Measurements from ENCODE around the gene APRT. TPM values are rescaled to one million over a fixed set of nuclear protein-coding genes. Genes with fewer than 3 reads are reported as not detected.

APRT gene
- total and polyA plus RNA-seq, 9 of the 15 experiments (the other 6 are each of a cell fraction or from before 2014, with no cell fraction given) = 41.7 to 409 (median 146) TPM

GRCh38 chr16:88810166-88810911 is 1.4 kb downstream of the APRT start (continued):
- TF ChIP-seq, protein P1, sequence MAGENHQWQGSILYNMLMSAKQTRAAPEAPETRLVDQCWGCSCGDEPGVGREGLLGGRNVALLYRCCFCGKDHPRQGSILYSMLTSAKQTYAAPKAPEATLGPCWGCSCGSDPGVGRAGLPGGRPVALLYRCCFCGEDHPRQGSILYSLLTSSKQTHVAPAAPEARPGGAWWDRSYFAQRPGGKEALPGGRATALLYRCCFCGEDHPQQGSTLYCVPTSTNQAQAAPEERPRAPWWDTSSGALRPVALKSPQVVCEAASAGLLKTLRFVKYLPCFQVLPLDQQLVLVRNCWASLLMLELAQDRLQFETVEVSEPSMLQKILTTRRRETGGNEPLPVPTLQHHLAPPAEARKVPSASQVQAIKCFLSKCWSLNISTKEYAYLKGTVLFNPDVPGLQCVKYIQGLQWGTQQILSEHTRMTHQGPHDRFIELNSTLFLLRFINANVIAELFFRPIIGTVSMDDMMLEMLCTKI (IDR thresholded peaks at IDR 0.05; ENCODE audit: partially characterized antibody) = no peak
- TF ChIP-seq PKNOX1 (IDR thresholded peaks at IDR 0.05) (peak; percentile 83), ZNF57 (CRISPR knock-in tag; IDR thresholded peaks at IDR 0.05) (no peak), MTA1 (IDR thresholded peaks at IDR 0.05; ENCODE audit: borderline replicate concordance) (no peak), TARDBP (IDR thresholded peaks at IDR 0.05) (no peak), SNRNP70 (optimal IDR thresholded peaks at IDR 0.05; ENCODE audit: low read depth, low read length) (no peak), GTF2E2 (tag; IDR thresholded peaks at IDR 0.05) (no peak), ZKSCAN8 (CRISPR knock-in tag; IDR thresholded peaks at IDR 0.05) (no peak), DNMT1 (IDR thresholded peaks at IDR 0.05) (no peak), NFE2 (IDR thresholded peaks at IDR 0.05; ENCODE audit: low read depth) (peak; percentile 78), ZNF316 (IDR thresholded peaks at IDR 0.05) (0 out of 2 replicates have a peak, but pooled peaks have one; percentile 15)
- TF ChIP-seq, protein P2, sequence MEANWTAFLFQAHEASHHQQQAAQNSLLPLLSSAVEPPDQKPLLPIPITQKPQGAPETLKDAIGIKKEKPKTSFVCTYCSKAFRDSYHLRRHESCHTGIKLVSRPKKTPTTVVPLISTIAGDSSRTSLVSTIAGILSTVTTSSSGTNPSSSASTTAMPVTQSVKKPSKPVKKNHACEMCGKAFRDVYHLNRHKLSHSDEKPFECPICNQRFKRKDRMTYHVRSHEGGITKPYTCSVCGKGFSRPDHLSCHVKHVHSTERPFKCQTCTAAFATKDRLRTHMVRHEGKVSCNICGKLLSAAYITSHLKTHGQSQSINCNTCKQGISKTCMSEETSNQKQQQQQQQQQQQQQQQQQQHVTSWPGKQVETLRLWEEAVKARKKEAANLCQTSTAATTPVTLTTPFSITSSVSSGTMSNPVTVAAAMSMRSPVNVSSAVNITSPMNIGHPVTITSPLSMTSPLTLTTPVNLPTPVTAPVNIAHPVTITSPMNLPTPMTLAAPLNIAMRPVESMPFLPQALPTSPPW (CRISPR knock-in tag; IDR thresholded peaks at IDR 0.05) = peak; percentile 34; the same call in 1 of the 2 replicates
- TF ChIP-seq, protein P3, sequence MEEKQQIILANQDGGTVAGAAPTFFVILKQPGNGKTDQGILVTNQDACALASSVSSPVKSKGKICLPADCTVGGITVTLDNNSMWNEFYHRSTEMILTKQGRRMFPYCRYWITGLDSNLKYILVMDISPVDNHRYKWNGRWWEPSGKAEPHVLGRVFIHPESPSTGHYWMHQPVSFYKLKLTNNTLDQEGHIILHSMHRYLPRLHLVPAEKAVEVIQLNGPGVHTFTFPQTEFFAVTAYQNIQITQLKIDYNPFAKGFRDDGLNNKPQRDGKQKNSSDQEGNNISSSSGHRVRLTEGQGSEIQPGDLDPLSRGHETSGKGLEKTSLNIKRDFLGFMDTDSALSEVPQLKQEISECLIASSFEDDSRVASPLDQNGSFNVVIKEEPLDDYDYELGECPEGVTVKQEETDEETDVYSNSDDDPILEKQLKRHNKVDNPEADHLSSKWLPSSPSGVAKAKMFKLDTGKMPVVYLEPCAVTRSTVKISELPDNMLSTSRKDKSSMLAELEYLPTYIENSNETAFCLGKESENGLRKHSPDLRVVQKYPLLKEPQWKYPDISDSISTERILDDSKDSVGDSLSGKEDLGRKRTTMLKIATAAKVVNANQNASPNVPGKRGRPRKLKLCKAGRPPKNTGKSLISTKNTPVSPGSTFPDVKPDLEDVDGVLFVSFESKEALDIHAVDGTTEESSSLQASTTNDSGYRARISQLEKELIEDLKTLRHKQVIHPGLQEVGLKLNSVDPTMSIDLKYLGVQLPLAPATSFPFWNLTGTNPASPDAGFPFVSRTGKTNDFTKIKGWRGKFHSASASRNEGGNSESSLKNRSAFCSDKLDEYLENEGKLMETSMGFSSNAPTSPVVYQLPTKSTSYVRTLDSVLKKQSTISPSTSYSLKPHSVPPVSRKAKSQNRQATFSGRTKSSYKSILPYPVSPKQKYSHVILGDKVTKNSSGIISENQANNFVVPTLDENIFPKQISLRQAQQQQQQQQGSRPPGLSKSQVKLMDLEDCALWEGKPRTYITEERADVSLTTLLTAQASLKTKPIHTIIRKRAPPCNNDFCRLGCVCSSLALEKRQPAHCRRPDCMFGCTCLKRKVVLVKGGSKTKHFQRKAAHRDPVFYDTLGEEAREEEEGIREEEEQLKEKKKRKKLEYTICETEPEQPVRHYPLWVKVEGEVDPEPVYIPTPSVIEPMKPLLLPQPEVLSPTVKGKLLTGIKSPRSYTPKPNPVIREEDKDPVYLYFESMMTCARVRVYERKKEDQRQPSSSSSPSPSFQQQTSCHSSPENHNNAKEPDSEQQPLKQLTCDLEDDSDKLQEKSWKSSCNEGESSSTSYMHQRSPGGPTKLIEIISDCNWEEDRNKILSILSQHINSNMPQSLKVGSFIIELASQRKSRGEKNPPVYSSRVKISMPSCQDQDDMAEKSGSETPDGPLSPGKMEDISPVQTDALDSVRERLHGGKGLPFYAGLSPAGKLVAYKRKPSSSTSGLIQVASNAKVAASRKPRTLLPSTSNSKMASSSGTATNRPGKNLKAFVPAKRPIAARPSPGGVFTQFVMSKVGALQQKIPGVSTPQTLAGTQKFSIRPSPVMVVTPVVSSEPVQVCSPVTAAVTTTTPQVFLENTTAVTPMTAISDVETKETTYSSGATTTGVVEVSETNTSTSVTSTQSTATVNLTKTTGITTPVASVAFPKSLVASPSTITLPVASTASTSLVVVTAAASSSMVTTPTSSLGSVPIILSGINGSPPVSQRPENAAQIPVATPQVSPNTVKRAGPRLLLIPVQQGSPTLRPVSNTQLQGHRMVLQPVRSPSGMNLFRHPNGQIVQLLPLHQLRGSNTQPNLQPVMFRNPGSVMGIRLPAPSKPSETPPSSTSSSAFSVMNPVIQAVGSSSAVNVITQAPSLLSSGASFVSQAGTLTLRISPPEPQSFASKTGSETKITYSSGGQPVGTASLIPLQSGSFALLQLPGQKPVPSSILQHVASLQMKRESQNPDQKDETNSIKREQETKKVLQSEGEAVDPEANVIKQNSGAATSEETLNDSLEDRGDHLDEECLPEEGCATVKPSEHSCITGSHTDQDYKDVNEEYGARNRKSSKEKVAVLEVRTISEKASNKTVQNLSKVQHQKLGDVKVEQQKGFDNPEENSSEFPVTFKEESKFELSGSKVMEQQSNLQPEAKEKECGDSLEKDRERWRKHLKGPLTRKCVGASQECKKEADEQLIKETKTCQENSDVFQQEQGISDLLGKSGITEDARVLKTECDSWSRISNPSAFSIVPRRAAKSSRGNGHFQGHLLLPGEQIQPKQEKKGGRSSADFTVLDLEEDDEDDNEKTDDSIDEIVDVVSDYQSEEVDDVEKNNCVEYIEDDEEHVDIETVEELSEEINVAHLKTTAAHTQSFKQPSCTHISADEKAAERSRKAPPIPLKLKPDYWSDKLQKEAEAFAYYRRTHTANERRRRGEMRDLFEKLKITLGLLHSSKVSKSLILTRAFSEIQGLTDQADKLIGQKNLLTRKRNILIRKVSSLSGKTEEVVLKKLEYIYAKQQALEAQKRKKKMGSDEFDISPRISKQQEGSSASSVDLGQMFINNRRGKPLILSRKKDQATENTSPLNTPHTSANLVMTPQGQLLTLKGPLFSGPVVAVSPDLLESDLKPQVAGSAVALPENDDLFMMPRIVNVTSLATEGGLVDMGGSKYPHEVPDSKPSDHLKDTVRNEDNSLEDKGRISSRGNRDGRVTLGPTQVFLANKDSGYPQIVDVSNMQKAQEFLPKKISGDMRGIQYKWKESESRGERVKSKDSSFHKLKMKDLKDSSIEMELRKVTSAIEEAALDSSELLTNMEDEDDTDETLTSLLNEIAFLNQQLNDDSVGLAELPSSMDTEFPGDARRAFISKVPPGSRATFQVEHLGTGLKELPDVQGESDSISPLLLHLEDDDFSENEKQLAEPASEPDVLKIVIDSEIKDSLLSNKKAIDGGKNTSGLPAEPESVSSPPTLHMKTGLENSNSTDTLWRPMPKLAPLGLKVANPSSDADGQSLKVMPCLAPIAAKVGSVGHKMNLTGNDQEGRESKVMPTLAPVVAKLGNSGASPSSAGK (IDR thresholded peaks at IDR 0.05) = no peak
